Naive thymus-derived CD4-positive, alpha-beta T cell (primary cell): ENCODE results near the gene IFNGR1. TPM values are rescaled to one million over a fixed set of nuclear protein-coding genes. Genes with fewer than 3 reads are reported as not detected.
"Not testable (repeated sequence)": the region's sequence is repeated elsewhere in the genome, so short reads cannot be mapped to it uniquely, and the experiment has no call there.

Experiments used
- ATAC-seq: fragments of 150-1000 bp; cut with Tn5 transposase; 2 replicates; pipeline ENCODE4 v1.10.0; 2021; ENCODE audit warnings: mild to moderate bottlenecking, moderate library complexity
- CTCF ChIA-PET: fragments of 350-600 bp; sonication (Branson Sonifier 250); formaldehyde crosslinking; loops from one replicate; lab custom pipeline; 2021; ENCODE audit warnings: antibody characterized with exemption; lab: Charles Lee
- POLR2A ChIA-PET: fragments of 350-600 bp; sonication (Branson Sonifier 250); formaldehyde crosslinking; loops from one replicate; lab custom pipeline; 2021; ENCODE audit warnings: antibody characterized with exemption, inconsistent platforms; lab: Charles Lee
- DNase-seq, 9 donors: peaks; one replicate each; pipeline versions ENCODE4 v3.0.0 to v3.0.0-alpha.2; 2020 to 2022; ENCODE audit warnings: mixed read lengths in 1 of 9
- H3K27ac ChIP-seq: one replicate; pipeline ENCODE4 v1.7.0; 2013; ENCODE audit warnings: mild to moderate bottlenecking, low read depth, low read length, moderate library complexity
- H3K27me3 ChIP-seq, 2 donors: one replicate each; pipeline ENCODE4 v1.7.0; 2013; ENCODE audit warnings: low read length in 2 of 2, mild to moderate bottlenecking in 2 of 2, moderate library complexity in 2 of 2; ENCODE audit not compliant: control insufficient read depth in 2 of 2, insufficient read depth in 2 of 2
- H3K36me3 ChIP-seq, 3 experiments: 1 replicate in 2 of 3; 2 replicates in 1 of 3; pipeline ENCODE4 v1.7.0; 2013; ENCODE audit warnings: low read length in 3 of 3, mild to moderate bottlenecking in 3 of 3, moderate library complexity in 1 of 3; ENCODE audit not compliant: insufficient read depth in 3 of 3, control insufficient read depth in 2 of 3
- H3K4me1 ChIP-seq, 2 donors: one replicate each; pipeline ENCODE4 v1.7.0; 2013; ENCODE audit warnings: low read length in 2 of 2, mild to moderate bottlenecking in 2 of 2, moderate library complexity in 1 of 2; ENCODE audit not compliant: control insufficient read depth in 2 of 2, insufficient read depth in 2 of 2
- H3K4me3 ChIP-seq: 2 replicates; pipeline ENCODE4 v1.7.0; 2013; ENCODE audit warnings: mild to moderate bottlenecking, low read length
- H3K9me3 ChIP-seq, 3 experiments: 1 replicate in 2 of 3; 2 replicates in 1 of 3; pipeline ENCODE4 v1.7.0; 2013; ENCODE audit warnings: low read length in 3 of 3; ENCODE audit not compliant: control insufficient read depth in 2 of 3
- H3K27ac Mint-ChIP-seq, 9 donors: one replicate each; pipeline ENCODE4 v1.8.0; 2020 to 2022; ENCODE audit warnings: mixed read lengths in 9 of 9, mild to moderate bottlenecking in 8 of 9, moderate library complexity in 5 of 9, inconsistent platforms in 2 of 9
- H3K27me3 Mint-ChIP-seq, 5 donors: one replicate each; pipeline ENCODE4 v1.8.0; 2021 to 2022; ENCODE audit warnings: mixed read lengths in 5 of 5, mild to moderate bottlenecking in 1 of 5
- H3K36me3 Mint-ChIP-seq, 5 donors: one replicate each; pipeline ENCODE4 v1.8.0; 2020 to 2022; ENCODE audit warnings: mixed read lengths in 5 of 5, mild to moderate bottlenecking in 3 of 5, inconsistent platforms in 1 of 5
- H3K4me1 Mint-ChIP-seq, 7 donors: one replicate each; pipeline ENCODE4 v1.8.0; 2020 to 2022; ENCODE audit warnings: mixed read lengths in 7 of 7, mild to moderate bottlenecking in 3 of 7, inconsistent platforms in 1 of 7
- H3K4me3 Mint-ChIP-seq, 10 donors: one replicate each; pipeline ENCODE4 v1.8.0; 2020 to 2022; ENCODE audit warnings: mild to moderate bottlenecking in 10 of 10, mixed read lengths in 10 of 10, moderate library complexity in 6 of 10, inconsistent platforms in 2 of 10
- H3K9me3 Mint-ChIP-seq, 11 donors: one replicate each; pipeline ENCODE4 v1.8.0; 2020 to 2022; ENCODE audit warnings: mixed read lengths in 11 of 11, mild to moderate bottlenecking in 4 of 11, inconsistent platforms in 1 of 11, moderate library complexity in 1 of 11
- intact Hi-C, 2 donors: fragments of 100-400 bp; cut with micrococcal nuclease; formaldehyde crosslinking; loops; one replicate each; pipeline ENCODE4 v1.15.1; 2023
- polyA plus RNA-seq, 2 donors: library from polyadenylated mRNA; unstranded; fragments of 300-500 nt; fragmentation: Illumina TruSeq; gene quantifications; one replicate each; pipeline ENCODE4 v1.2.3, GENCODE V29; 2021
- total RNA-seq, 6 experiments: library from RNA in 5 of 6; stranded (reverse) in 5 of 6; gene quantifications; 1 replicate in 5 of 6; 2 replicates in 1 of 6; pipeline ENCODE4 v1.2.3 and lab custom pipeline; 2021 to 2026

Gene IFNGR1
- total and polyA plus RNA-seq, 7 experiments from 2014 or later: 27.9 to 90.7 (median 31.3) TPM

DNA sequence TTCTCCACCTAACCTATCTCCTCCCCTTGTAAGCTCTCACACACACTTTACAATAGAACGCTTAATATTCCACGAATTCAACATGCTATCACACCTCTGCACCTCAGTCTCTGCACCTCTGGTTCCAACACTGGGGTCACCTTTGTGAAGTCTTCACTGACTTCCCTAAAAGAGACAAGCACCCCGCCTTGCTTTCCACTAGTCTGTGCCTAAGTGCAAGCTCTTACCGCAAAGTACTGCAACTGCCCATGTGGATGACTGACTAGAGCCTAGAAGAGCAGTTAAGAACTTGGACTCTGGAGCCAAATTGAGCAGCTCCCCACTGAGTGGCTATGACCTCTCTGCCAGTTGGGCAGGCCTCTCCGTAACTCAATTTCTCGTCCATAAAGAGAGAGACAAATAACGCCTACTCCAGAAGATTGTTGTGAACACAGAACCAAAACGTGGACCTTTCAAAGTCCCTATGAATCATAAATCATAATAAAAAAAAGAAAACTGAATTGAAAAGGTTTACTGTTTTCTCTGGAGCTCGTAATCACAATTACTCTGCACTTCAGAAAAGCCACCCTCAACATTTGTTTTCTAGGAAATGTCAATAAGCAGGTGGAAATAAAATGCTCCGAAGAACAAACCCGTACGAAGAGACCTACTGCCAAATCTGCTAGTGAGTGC, 1.2 kb downstream of the IFNGR1 start:
- Histone ChIP-seq H3K36me3 (peaks cover 0 to 5% (median 0%) of the 10 kb centered on the region in 3 experiments), H3K27me3 (no peaks in the 10 kb centered on the region), H3K4me1 (peaks cover 27 to 46% of the 10 kb centered on the region in 2 donors), H3K27ac (peak overlapping the region; percentile 91), H3K9me3 (no peaks in the 10 kb centered on the region), H3K4me3 (peak overlapping the region; percentile 88)
- H3K9me3 Mint-ChIP-seq: peaks cover 0 to 6% (median 0%) of the 10 kb centered on the region in 11 donors
- intact Hi-C loops: loop anchor here (1.0 to 10.0 kb wide), 8 partner anchors 15 to 1557 kb away; partner anchors contain the start of genes CCDC28A (in 1 of the 2), HEBP2 (in 1 of the 2) and TNFAIP3 (in 1 of the 2)
- ChIA-PET POLR2A (interaction anchor here (0.6 to 1.1 kb wide), 2 partner anchors 19 to 1822 kb away, joined by 4 read pairs; no protein-coding TSS in a partner anchor), CTCF (interaction anchor here (0.6 to 1.0 kb wide), 2 partner anchors 14 kb away, joined by 3 read pairs; no protein-coding TSS in a partner anchor)
- peaks cover 0 to 27% (median 3%) of the 10 kb centered on the region in 5 donors for H3K36me3 Mint-ChIP-seq
- H3K27me3 Mint-ChIP-seq: no peaks in the 10 kb centered on the region
- peak overlapping the region; percentile 85 to 100 (median 99) for H3K4me3 Mint-ChIP-seq
- ATAC-seq (no peak), DNase-seq (peak in 1 of 9 donors; percentile 7)
- H3K27ac Mint-ChIP-seq: peak overlapping the region; percentile 91 to 100 (median 100)
- peaks cover 40 to 83% (median 68%) of the 10 kb centered on the region in 7 donors for H3K4me1 Mint-ChIP-seq

DNA sequence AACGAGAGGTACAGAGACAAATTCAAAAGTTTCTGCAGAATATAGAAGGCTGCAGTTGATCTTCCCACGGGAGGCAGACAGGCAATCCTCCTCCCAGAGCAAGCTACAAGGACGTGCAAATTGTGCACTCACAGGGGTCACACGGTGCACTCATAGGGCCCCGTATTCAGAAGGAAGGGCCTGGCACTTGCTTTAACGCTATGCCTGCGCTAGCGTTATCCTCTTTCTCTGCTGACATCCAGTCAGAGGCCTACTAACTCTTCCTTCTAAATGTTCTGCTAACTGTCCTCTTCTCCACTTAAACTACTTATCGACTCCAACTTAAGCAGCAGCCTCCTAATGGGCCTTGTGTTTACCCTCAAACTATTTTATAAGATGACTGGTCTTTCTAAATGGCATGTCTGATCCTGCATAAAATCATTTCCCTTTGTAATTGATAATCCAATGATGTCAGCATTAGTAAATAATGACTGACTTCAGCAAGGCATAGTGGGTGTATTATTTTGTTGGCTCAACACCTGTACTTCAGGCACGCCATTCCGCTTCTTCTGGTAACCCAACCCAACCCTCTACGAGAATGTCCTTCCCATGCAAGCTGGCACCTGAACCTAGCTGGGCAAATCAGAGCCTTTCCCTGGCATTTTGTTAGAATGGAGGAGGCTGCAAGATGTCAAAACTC, 2.2 kb downstream of the IFNGR1 start:
- Histone ChIP-seq H3K27me3 (no peaks in the 10 kb centered on the region), H3K36me3 (peaks cover 0 to 5% (median 0%) of the 10 kb centered on the region in 3 experiments), H3K9me3 (no peaks in the 10 kb centered on the region), H3K4me3 (no peak overlapping the region), H3K4me1 (peaks cover 22 to 46% of the 10 kb centered on the region in 2 donors), H3K27ac (no peak overlapping the region)
- H3K4me1 Mint-ChIP-seq: peaks cover 41 to 80% (median 73%) of the 10 kb centered on the region in 7 donors
- peaks cover 0 to 8% (median 0%) of the 10 kb centered on the region in 11 donors for H3K9me3 Mint-ChIP-seq
- ATAC-seq (no peak), DNase-seq (no peak)
- peaks cover 0 to 32% (median 5%) of the 10 kb centered on the region in 5 donors for H3K36me3 Mint-ChIP-seq
- intact Hi-C loops: loop anchor here in 1 of 2 donors (5.0 to 10.0 kb wide), 4 partner anchors 60 to 1558 kb away; partner anchors contain the start of genes CCDC28A and TNFAIP3
- POLR2A ChIA-PET: no interaction called here
- CTCF ChIA-PET: interaction anchor here (1.0 kb wide), 1 partner anchor 15 kb away, joined by 3 read pairs; no protein-coding TSS in a partner anchor
- peak overlapping the region; percentile 7 to 100 (median 45) for H3K4me3 Mint-ChIP-seq
- peak overlapping the region in 1 of 9 donors; percentile 34 for H3K27ac Mint-ChIP-seq
- no peaks in the 10 kb centered on the region for H3K27me3 Mint-ChIP-seq

DNA sequence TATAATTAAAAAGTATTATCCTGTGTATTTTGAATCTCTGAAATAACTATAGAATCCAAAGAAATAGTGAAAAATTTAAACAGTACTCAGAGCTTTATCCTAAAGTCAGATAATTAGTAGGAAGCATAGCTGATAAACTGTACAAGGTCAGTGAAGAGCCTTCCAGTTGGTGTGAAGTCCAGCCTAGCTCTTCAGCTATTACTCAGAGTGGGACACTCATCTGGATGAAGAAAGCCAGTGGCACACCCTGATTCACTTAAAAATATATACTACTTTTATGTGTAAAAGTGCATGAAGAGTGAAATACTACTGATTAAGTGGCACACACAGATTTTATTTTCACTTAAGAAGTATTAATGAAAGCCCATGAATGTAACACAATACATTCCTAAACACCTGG, 3.1 kb downstream of the IFNGR1 start:
- Mint-ChIP-seq H3K36me3 (peaks cover 2 to 41% (median 11%) of the 10 kb centered on the region in 5 donors), H3K9me3 (peaks cover 0 to 8% (median 0%) of the 10 kb centered on the region in 11 donors), H3K4me3 (peak overlapping the region in 8 of 10 donors; percentile 22 to 100 (median 65)), H3K4me1 (peaks cover 42 to 88% (median 73%) of the 10 kb centered on the region in 7 donors), H3K27ac (no peak overlapping the region), H3K27me3 (no peaks in the 10 kb centered on the region)
- DNase-seq (no peak), ATAC-seq (no peak)
- Histone ChIP-seq H3K4me3 (no peak overlapping the region), H3K27ac (no peak overlapping the region), H3K36me3 (peaks cover 0 to 5% (median 0%) of the 10 kb centered on the region in 3 experiments), H3K27me3 (no peaks in the 10 kb centered on the region), H3K4me1 (peaks cover 21 to 46% of the 10 kb centered on the region in 2 donors), H3K9me3 (no peaks in the 10 kb centered on the region)
- intact Hi-C loops: loop anchor here in 1 of 2 donors (5.0 to 10.0 kb wide), 4 partner anchors 59 to 1559 kb away; partner anchors contain the start of genes CCDC28A and TNFAIP3
- ChIA-PET CTCF (interaction anchor here (0.6 kb wide), 1 partner anchor 16 kb away, joined by 3 read pairs; no protein-coding TSS in a partner anchor), POLR2A (no interaction called here)

DNA sequence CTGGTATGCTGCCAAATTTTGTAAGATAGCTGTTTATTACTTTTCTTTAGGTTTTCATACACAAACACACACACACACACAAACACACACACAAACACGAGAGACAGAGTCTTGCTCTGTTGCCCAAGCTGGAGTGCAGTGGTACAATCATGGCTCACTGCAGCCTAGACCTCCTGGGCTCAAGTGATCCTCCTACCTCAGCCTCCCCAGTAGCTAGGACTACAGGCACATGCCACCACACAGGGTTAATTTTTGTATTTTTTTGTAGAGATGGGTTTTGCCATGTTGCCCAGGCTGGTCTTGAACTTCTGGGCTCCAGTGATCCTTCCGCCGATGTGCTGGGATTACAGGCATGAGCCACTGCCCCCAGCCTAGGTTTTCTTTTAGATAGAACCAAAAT, 3.6 kb downstream of the IFNGR1 start:
- H3K4me3 Mint-ChIP-seq, H3K27me3 Mint-ChIP-seq, POLR2A ChIA-PET, H3K27me3 ChIP-seq, H3K9me3 ChIP-seq, DNase-seq, H3K27ac ChIP-seq, H3K9me3 Mint-ChIP-seq, ATAC-seq, H3K4me3 ChIP-seq, H3K36me3 ChIP-seq: not testable (repeated sequence)
- CTCF ChIA-PET: interaction anchor here (0.6 kb wide), 1 partner anchor 16 kb away, joined by 3 read pairs; no protein-coding TSS in a partner anchor
- peaks cover 21 to 49% of the 10 kb centered on the region in 2 donors for H3K4me1 ChIP-seq
- Mint-ChIP-seq H3K36me3 (peaks cover 3 to 40% (median 13%) of the 10 kb centered on the region in 5 donors), H3K4me1 (peaks cover 44 to 90% (median 69%) of the 10 kb centered on the region in 7 donors), H3K27ac (peak overlapping the region in 1 of 9 donors; percentile 12)
- intact Hi-C loops: loop anchor here in 1 of 2 donors (5.0 to 10.0 kb wide), 4 partner anchors 58 to 1559 kb away; partner anchors contain the start of genes CCDC28A and TNFAIP3

DNA sequence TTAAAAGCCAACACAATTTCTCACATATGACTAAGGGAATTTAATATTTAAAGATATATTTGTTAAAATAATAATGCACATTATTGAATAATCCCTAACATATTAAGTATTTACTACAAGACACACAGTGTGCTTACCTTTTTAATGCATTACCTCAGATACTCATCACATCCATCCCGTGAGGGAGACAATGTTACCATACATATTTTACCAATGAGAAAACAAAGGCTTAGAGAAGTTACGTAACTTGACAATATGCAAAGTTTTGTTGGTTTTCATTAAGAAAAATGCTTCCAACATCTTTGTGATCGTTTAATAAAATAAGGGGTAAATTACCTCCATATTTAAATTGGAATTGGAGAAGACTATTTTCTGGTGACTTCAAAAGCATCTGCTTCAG, 4.3 kb downstream of the IFNGR1 start:
- Mint-ChIP-seq H3K4me1 (peaks cover 40 to 90% (median 62%) of the 10 kb centered on the region in 7 donors), H3K9me3 (peaks cover 0 to 9% (median 0%) of the 10 kb centered on the region in 11 donors), H3K36me3 (peaks cover 3 to 44% (median 20%) of the 10 kb centered on the region in 5 donors), H3K27ac (no peak overlapping the region), H3K27me3 (no peaks in the 10 kb centered on the region), H3K4me3 (no peak overlapping the region)
- Histone ChIP-seq H3K4me3 (no peak overlapping the region), H3K27me3 (no peaks in the 10 kb centered on the region), H3K4me1 (peaks cover 21 to 46% of the 10 kb centered on the region in 2 donors), H3K27ac (no peak overlapping the region), H3K36me3 (peaks cover 0 to 5% (median 0%) of the 10 kb centered on the region in 3 experiments), H3K9me3 (no peaks in the 10 kb centered on the region)
- ATAC-seq: no peak
- intact Hi-C loops: loop anchor here in 1 of 2 donors (5.0 to 10.0 kb wide), 4 partner anchors 58 to 1560 kb away; partner anchors contain the start of genes CCDC28A and TNFAIP3
- DNase-seq: no peak
- ChIA-PET POLR2A (no interaction called here), CTCF (no interaction called here)

DNA sequence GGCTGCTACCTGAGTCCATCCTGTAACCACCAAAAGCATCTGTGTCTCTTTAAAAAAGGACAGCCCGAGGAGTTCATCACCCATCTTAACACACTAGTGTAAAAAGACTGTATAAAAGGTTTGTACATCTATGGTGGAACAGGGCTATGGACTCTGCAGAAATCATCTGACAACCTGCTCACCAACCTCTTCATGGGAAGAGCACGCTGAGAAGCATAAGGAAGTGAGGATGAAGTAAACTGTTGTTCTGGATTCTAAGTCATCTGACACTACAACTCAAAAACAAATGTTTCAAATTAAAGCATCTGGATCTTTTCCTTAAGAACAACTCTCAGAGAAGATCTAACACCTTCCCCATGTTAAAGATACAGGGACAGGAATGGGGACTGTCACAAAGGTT, 5.4 kb downstream of the IFNGR1 start:
- H3K27ac Mint-ChIP-seq: no peak overlapping the region
- peaks cover 37 to 94% (median 66%) of the 10 kb centered on the region in 7 donors for H3K4me1 Mint-ChIP-seq
- Histone ChIP-seq H3K27ac (no peak overlapping the region), H3K4me3 (no peak overlapping the region), H3K36me3 (peaks cover 0 to under 1% (median 0%) of the 10 kb centered on the region in 3 experiments), H3K9me3 (no peaks in the 10 kb centered on the region), H3K27me3 (no peaks in the 10 kb centered on the region), H3K4me1 (peaks cover 21 to 41% of the 10 kb centered on the region in 2 donors)
- CTCF ChIA-PET: no interaction called here
- ATAC-seq (no peak), DNase-seq (no peak)
- peaks cover 0 to 18% (median 4%) of the 10 kb centered on the region in 11 donors for H3K9me3 Mint-ChIP-seq
- H3K27me3 Mint-ChIP-seq: no peaks in the 10 kb centered on the region
- POLR2A ChIA-PET: interaction anchor here (0.6 kb wide), 1 partner anchor 11 kb away, joined by 3 read pairs; no protein-coding TSS in a partner anchor
- peak overlapping the region in 3 of 10 donors; percentile 6 to 9 (median 7) for H3K4me3 Mint-ChIP-seq
- peaks cover 9 to 55% (median 31%) of the 10 kb centered on the region in 5 donors for H3K36me3 Mint-ChIP-seq
- intact Hi-C loops: loop anchor here in 1 of 2 donors (10.0 kb wide), 1 partner anchor 1561 kb away; the partner anchor contains the start of gene CCDC28A
